ENCODE data around the gene EXOC4.

- TF ChIP-seq EZH2 (IDR thresholded peaks at IDR 0.05; ENCODE audit: insufficient read depth, poor library complexity, severe bottlenecking): no peak
- no peak for TF ChIP-seq EZH2phosphoT487 (IDR thresholded peaks at IDR 0.05; ENCODE audit: insufficient read depth, low read depth)
Measured at GRCh38 chr7:133822868-133823552, 570.1 kb downstream of the EXOC4 start.
